ENCODE measurements around the gene RALGPS1. TPM values are rescaled to one million over a fixed set of nuclear protein-coding genes. Genes with fewer than 3 reads are reported as not detected.

The RALGPS1 gene
- total RNA-seq, 1 experiment from 2014 or later, result 18.6 TPM

DNA sequence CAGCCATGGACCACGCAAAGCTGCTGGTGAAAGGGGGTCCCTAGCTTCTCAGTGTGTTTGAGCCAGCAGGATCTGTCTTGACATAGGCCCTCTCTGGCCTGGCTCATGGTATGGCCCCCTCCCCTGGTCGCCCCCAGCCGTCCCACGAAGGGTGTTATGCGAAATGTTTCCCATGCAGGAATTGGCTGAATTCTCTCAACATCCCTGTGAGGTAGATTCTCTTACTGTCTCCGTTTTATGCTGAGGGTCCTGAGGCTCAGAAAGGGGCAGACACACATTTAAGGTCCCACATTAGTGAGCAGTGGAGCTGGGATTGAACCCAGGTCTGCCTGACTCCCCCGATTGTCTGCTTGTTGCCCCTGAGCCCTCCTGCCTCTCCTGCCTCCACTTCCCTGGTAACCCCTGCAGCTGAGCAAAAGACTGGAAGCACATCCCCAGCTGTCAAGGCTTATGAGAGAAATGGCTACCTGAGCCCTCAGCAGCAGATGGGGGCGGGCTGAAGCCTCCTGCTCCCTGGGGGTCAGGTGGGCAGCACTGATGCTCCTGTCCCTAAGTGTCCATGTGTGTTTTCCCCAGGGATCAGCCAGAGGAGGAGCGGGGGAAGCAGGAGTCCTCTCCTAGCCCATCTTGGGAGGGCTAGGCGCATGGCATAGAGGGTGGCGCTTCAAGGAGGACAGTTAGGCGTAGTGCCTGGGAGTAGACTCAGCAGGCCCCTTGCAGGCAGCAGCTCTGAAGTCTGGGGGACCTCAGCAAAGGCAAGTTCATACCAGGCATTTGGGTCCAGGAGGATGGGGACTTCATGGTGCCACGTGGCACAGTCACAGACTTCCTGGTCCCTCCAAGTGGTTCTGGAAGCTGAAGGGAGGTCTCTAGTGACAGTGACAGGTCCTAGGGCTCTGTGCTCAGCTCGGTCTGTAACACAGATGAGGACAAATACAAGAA lies 301.0 kb downstream of the RALGPS1 start:
- 0 out of 2 replicates have a peak, but pooled peaks cover 2% of the 10 kb centered on the region for H3K27me3 Mint-ChIP-seq (ENCODE audit: low read depth)
- no peaks in the 10 kb centered on the region; a peak in 1 of 7 replicates for H3K36me3 Mint-ChIP-seq (ENCODE audit: insufficient read depth in 1 of 3, low read depth in 3 of 3)
- H3K9me3 Mint-ChIP-seq, result no peaks in the 10 kb centered on the region
- Histone ChIP-seq H3K27ac (ENCODE audit: insufficient read length, low read depth, low read length) (no peak overlapping the region), H2BK120ac (ENCODE audit: low read depth, low read length, poor library complexity, severe bottlenecking) (no peak overlapping the region), H4K8ac (replicated peaks; ENCODE audit: insufficient read length, low read depth, low read length) (no peak overlapping the region), H3K9ac (ENCODE audit: extremely low read depth, insufficient read length, low read length) (no peak overlapping the region), H4K20me1 (ENCODE audit: control insufficient read depth, insufficient read depth, insufficient read length) (no peaks in the 10 kb centered on the region), H3K4ac (ENCODE audit: low read depth, low read length) (no peak overlapping the region), H2BK15ac (ENCODE audit: low read depth, low read length) (no peak overlapping the region), H3K56ac (ENCODE audit: insufficient read length, low read depth, low read length) (no peak overlapping the region), H3K18ac (ENCODE audit: insufficient read length, low read depth, low read length) (no peak overlapping the region), H2AFZ (ENCODE audit: low read length) (no peak overlapping the region), H2AK5ac (ENCODE audit: insufficient read length, low read length) (no peak overlapping the region), H3K23me2 (ENCODE audit: insufficient read length, low read depth, low read length, poor library complexity, severe bottlenecking) (no peaks in the 10 kb centered on the region), H3K79me2 (ENCODE audit: insufficient read depth, low read length) (no peaks in the 10 kb centered on the region), H3K27me3 (ENCODE audit: insufficient read depth, low read length) (no peaks in the 10 kb centered on the region), H4K91ac (ENCODE audit: insufficient read length, low read depth, low read length) (no peak overlapping the region), H2BK20ac (ENCODE audit: low read depth, low read length, poor library complexity, severe bottlenecking) (no peak overlapping the region), H3K4me1 (ENCODE audit: insufficient read depth, low read length) (peaks cover 6% of the 10 kb centered on the region; the same call in 1 of the 2 replicates), H3K23ac (ENCODE audit: insufficient read length, low read depth, low read length) (no peak overlapping the region), H2BK5ac (ENCODE audit: insufficient read length, low read length) (no peak overlapping the region), H3K14ac (ENCODE audit: insufficient read depth, low read length) (no peak overlapping the region), H3K4me2 (ENCODE audit: insufficient read depth, insufficient read length, low read length) (no peak overlapping the region), H3K79me1 (ENCODE audit: insufficient read depth, low read depth, low read length, poor library complexity, severe bottlenecking) (no peaks in the 10 kb centered on the region), H2BK12ac (ENCODE audit: insufficient read length, low read depth, low read length) (no peak overlapping the region), H3K9me3 (ENCODE audit: control insufficient read depth, low read depth, low read length) (no peaks in the 10 kb centered on the region), H4K5ac (ENCODE audit: insufficient read length, low read depth, low read length) (no peak overlapping the region), H3T11ph (ENCODE audit: low read length) (no peak overlapping the region)
- no peak for DNase-seq
- no peak overlapping the region for H3K4me3 Mint-ChIP-seq
- TF ChIP-seq, protein P1, sequence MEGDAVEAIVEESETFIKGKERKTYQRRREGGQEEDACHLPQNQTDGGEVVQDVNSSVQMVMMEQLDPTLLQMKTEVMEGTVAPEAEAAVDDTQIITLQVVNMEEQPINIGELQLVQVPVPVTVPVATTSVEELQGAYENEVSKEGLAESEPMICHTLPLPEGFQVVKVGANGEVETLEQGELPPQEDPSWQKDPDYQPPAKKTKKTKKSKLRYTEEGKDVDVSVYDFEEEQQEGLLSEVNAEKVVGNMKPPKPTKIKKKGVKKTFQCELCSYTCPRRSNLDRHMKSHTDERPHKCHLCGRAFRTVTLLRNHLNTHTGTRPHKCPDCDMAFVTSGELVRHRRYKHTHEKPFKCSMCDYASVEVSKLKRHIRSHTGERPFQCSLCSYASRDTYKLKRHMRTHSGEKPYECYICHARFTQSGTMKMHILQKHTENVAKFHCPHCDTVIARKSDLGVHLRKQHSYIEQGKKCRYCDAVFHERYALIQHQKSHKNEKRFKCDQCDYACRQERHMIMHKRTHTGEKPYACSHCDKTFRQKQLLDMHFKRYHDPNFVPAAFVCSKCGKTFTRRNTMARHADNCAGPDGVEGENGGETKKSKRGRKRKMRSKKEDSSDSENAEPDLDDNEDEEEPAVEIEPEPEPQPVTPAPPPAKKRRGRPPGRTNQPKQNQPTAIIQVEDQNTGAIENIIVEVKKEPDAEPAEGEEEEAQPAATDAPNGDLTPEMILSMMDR (conservative IDR thresholded peaks at IDR 0.05), result no peak
- no CpG with 5 or more reads among the region's 14 CpGs for WGBS (ENCODE audit: extremely low coverage, insufficient read length, low lambda C conversion rate)
- H3K27ac Mint-ChIP-seq, result peak overlapping the region in 1 of 3 experiments; percentile 37; a peak in 1 of 7 replicates
- H3K4me1 Mint-ChIP-seq, result peaks cover 15% of the 10 kb centered on the region in 2 experiments

Data from H9 (cell line).